Measurements from ENCODE around the gene JPH3. TPM values are rescaled to one million over a fixed set of nuclear protein-coding genes. Genes with fewer than 3 reads are reported as not detected.

The JPH3 gene
- polyA plus RNA-seq, 1 donor from 2014 or later = 22.2 TPM

GRCh38 chr16:87733190-87733589, 130.9 kb downstream of the JPH3 start:
- no peaks in the 10 kb centered on the region for H3K36me3 ChIP-seq (ENCODE audit: insufficient read depth, low read length)

GRCh38 chr16:87734644-87735043, 132.3 kb downstream of the JPH3 start:
- Histone ChIP-seq H3K4me2 (ENCODE audit: low read length) (no peak overlapping the region), H3K9me2 (ENCODE audit: insufficient read depth, low read length) (no peaks in the 10 kb centered on the region), H3K27me3 (ENCODE audit: insufficient read depth, low read depth, low read length) (no peaks in the 10 kb centered on the region), H3K79me2 (replicated peaks; ENCODE audit: insufficient read depth, low read length) (no peaks in the 10 kb centered on the region), H3K36me3 (ENCODE audit: insufficient read depth, low read length) (no peaks in the 10 kb centered on the region), H3F3A (ENCODE audit: insufficient read depth, low read length, poor library complexity, severe bottlenecking) (no peaks in the 10 kb centered on the region), H3K9ac (ENCODE audit: low read length) (no peak overlapping the region), H3K27ac (ENCODE audit: low read length) (no peak overlapping the region), H3K4me3 (ENCODE audit: low read length) (no peak overlapping the region), H4K20me1 (ENCODE audit: insufficient read depth) (no peaks in the 10 kb centered on the region), H3K9me3 (ENCODE audit: low read length) (no peaks in the 10 kb centered on the region), H2AFZ (ENCODE audit: low read depth, low read length) (no peak overlapping the region)
- TF ChIP-seq RAD21 (conservative IDR thresholded peaks at IDR 0.05) (no peak), TAF1 (IDR thresholded peaks at IDR 0.05; ENCODE audit: low read depth) (no peak)

More at GRCh38 chr16:87733190-87733589, 130.9 kb downstream of the JPH3 start:
- Histone ChIP-seq H3K9me2 (ENCODE audit: insufficient read depth, low read length) (no peaks in the 10 kb centered on the region), H3K4me3 (ENCODE audit: low read length) (no peak overlapping the region), H3K27ac (ENCODE audit: low read length) (no peak overlapping the region), H4K20me1 (ENCODE audit: insufficient read depth) (no peaks in the 10 kb centered on the region), H3K4me2 (ENCODE audit: low read length) (no peak overlapping the region), H3K79me2 (replicated peaks; ENCODE audit: insufficient read depth, low read length) (no peaks in the 10 kb centered on the region), H3K9me3 (ENCODE audit: low read length) (no peaks in the 10 kb centered on the region), H3F3A (ENCODE audit: insufficient read depth, low read length, poor library complexity, severe bottlenecking) (no peaks in the 10 kb centered on the region), H2AFZ (ENCODE audit: low read depth, low read length) (no peak overlapping the region), H3K27me3 (ENCODE audit: insufficient read depth, low read depth, low read length) (no peaks in the 10 kb centered on the region), H3K9ac (ENCODE audit: low read length) (no peak overlapping the region)
- no peak for TF ChIP-seq SMC3 (conservative IDR thresholded peaks at IDR 0.05; ENCODE audit: poor library complexity)
- no peak for TF ChIP-seq EP300 (conservative IDR thresholded peaks at IDR 0.05; ENCODE audit: poor library complexity, severe bottlenecking)
- TF ChIP-seq POLR2AphosphoS5 (IDR thresholded peaks at IDR 0.05) = no peak
- TF ChIP-seq MXI1 (conservative IDR thresholded peaks at IDR 0.05; ENCODE audit: poor library complexity, severe bottlenecking) = no peak
- TF ChIP-seq CTCF (IDR thresholded peaks at IDR 0.05; ENCODE audit: poor library complexity, severe bottlenecking) = no peak

GRCh38 chr16:87735270-87736007, 133.1 kb downstream of the JPH3 start:
- no peaks in the 10 kb centered on the region for H3K9me3 ChIP-seq (ENCODE audit: low read length)
- H3K4me3 ChIP-seq (ENCODE audit: low read length) = no peak overlapping the region
- TF ChIP-seq REST (IDR thresholded peaks at IDR 0.05; ENCODE audit: borderline replicate concordance) (no peak), CTCF (IDR thresholded peaks at IDR 0.05; ENCODE audit: poor library complexity, severe bottlenecking) (no peak)
- no peaks in the 10 kb centered on the region for H3K9me2 ChIP-seq (ENCODE audit: insufficient read depth, low read length)
- no peak overlapping the region for H3K9ac ChIP-seq (ENCODE audit: low read length)
- no peaks in the 10 kb centered on the region for H3K79me2 ChIP-seq (replicated peaks; ENCODE audit: insufficient read depth, low read length)
- H4K20me1 ChIP-seq (ENCODE audit: insufficient read depth) = no peaks in the 10 kb centered on the region
- no peaks in the 10 kb centered on the region for H3K36me3 ChIP-seq (ENCODE audit: insufficient read depth, low read length)
- H3K27ac ChIP-seq (ENCODE audit: low read length) = no peak overlapping the region
- H3F3A ChIP-seq (ENCODE audit: insufficient read depth, low read length, poor library complexity, severe bottlenecking) = no peaks in the 10 kb centered on the region
- H2AFZ ChIP-seq (ENCODE audit: low read depth, low read length) = no peak overlapping the region
- H3K27me3 ChIP-seq (ENCODE audit: insufficient read depth, low read depth, low read length) = no peaks in the 10 kb centered on the region
- H3K4me2 ChIP-seq (ENCODE audit: low read length) = no peak overlapping the region
